ENCODE data around the gene LEF1. TPM values are rescaled to one million over a fixed set of nuclear protein-coding genes. Genes with fewer than 3 reads are reported as not detected.

Gene LEF1
- total and polyA plus RNA-seq, 5 donors from 2014 or later = 465 to 627 (median 558) TPM

GRCh38 chr4:108100827-108101226 lies 67.9 kb downstream of the LEF1 start:
- Mint-ChIP-seq H3K36me3 (peaks cover 58% of the 10 kb centered on the region), H3K9me3 (peaks cover 0 to 2% (median 0%) of the 10 kb centered on the region in 7 donors), H3K27ac (peak overlapping the region; percentile 27 to 83 (median 82)), H3K27me3 (no peaks in the 10 kb centered on the region), H3K4me1 (peaks cover 48 to 91% (median 81%) of the 10 kb centered on the region in 4 donors), H3K4me3 (peak overlapping the region; percentile 47 to 59 (median 48))
- DNase-seq (no peak), ATAC-seq (ENCODE audit: low read depth in 2 of 2) (no peak)
- Histone ChIP-seq H3K36me3 (ENCODE audit: control insufficient read depth, insufficient read depth, low read length) (peaks cover 54% of the 10 kb centered on the region), H3K4me1 (ENCODE audit: control insufficient read depth, insufficient read depth, low read length, poor library complexity, severe bottlenecking) (peaks cover 52% of the 10 kb centered on the region), H3K27me3 (ENCODE audit: control insufficient read depth, insufficient read depth, low read length) (no peaks in the 10 kb centered on the region), H3K9me3 (ENCODE audit: control insufficient read depth in 2 of 2, low read length in 2 of 2) (no peaks in the 10 kb centered on the region), H3K4me3 (ENCODE audit: low read depth, low read length) (no peak overlapping the region), H3K27ac (ENCODE audit: insufficient read depth, low read length, poor library complexity, severe bottlenecking) (peak overlapping the region; percentile 38)

GRCh38 chr4:108099838-108100237 lies 68.9 kb downstream of the LEF1 start:
- H3K27me3 Mint-ChIP-seq = no peaks in the 10 kb centered on the region
- peaks cover 62% of the 10 kb centered on the region for H3K36me3 Mint-ChIP-seq
- peak overlapping the region in 1 of 4 donors; percentile 39 for H3K4me3 Mint-ChIP-seq
- no peak for DNase-seq
- H3K9me3 Mint-ChIP-seq = peaks cover 0 to 2% (median 0%) of the 10 kb centered on the region in 7 donors
- Histone ChIP-seq H3K27ac (ENCODE audit: insufficient read depth, low read length, poor library complexity, severe bottlenecking) (peak overlapping the region; percentile 53), H3K9me3 (ENCODE audit: control insufficient read depth in 2 of 2, low read length in 2 of 2) (no peaks in the 10 kb centered on the region), H3K4me3 (ENCODE audit: low read depth, low read length) (no peak overlapping the region), H3K36me3 (ENCODE audit: control insufficient read depth, insufficient read depth, low read length) (peaks cover 60% of the 10 kb centered on the region), H3K4me1 (ENCODE audit: control insufficient read depth, insufficient read depth, low read length, poor library complexity, severe bottlenecking) (peaks cover 56% of the 10 kb centered on the region), H3K27me3 (ENCODE audit: control insufficient read depth, insufficient read depth, low read length) (no peaks in the 10 kb centered on the region)
- ATAC-seq (ENCODE audit: low read depth in 2 of 2) = no peak
- peaks cover 49 to 93% (median 86%) of the 10 kb centered on the region in 4 donors for H3K4me1 Mint-ChIP-seq
- H3K27ac Mint-ChIP-seq = peak overlapping the region in 1 of 3 donors; percentile 88

- Mint-ChIP-seq H3K27me3 (no peaks in the 10 kb centered on the region), H3K4me1 (peaks cover 48 to 97% (median 86%) of the 10 kb centered on the region in 4 donors), H3K9me3 (peaks cover 0 to 2% (median 0%) of the 10 kb centered on the region in 7 donors), H3K27ac (peak overlapping the region; percentile 69 to 72 (median 71)), H3K4me3 (peak overlapping the region; percentile 49 to 73 (median 62)), H3K36me3 (peaks cover 60% of the 10 kb centered on the region)
- H3K9me3 ChIP-seq (ENCODE audit: control insufficient read depth in 2 of 2, low read length in 2 of 2) = no peaks in the 10 kb centered on the region
- H3K4me3 ChIP-seq (ENCODE audit: low read depth, low read length) = no peak overlapping the region
- no peak overlapping the region for H3K27ac ChIP-seq (ENCODE audit: insufficient read depth, low read length, poor library complexity, severe bottlenecking)
- H3K4me1 ChIP-seq (ENCODE audit: control insufficient read depth, insufficient read depth, low read length, poor library complexity, severe bottlenecking) = peaks cover 65% of the 10 kb centered on the region
- H3K27me3 ChIP-seq (ENCODE audit: control insufficient read depth, insufficient read depth, low read length) = no peaks in the 10 kb centered on the region
- ATAC-seq (ENCODE audit: low read depth in 2 of 2) (peak in 1 of 2 donors; percentile 36), DNase-seq (no peak)
- H3K36me3 ChIP-seq (ENCODE audit: control insufficient read depth, insufficient read depth, low read length) = peaks cover 64% of the 10 kb centered on the region
These were observed 70.7 kb downstream of the LEF1 start for GRCh38 chr4:108097990-108098553.

GRCh38 chr4:108094923-108095482 lies 73.7 kb downstream of the LEF1 start:
- Mint-ChIP-seq H3K4me1 (peaks cover 50 to 92% (median 80%) of the 10 kb centered on the region in 4 donors), H3K4me3 (peak overlapping the region in 3 of 4 donors; percentile 22 to 64 (median 60)), H3K36me3 (peaks cover 50% of the 10 kb centered on the region), H3K27ac (peak overlapping the region; percentile 71 to 95 (median 83)), H3K27me3 (peaks cover 4% of the 10 kb centered on the region), H3K9me3 (peaks cover 0 to 2% (median 0%) of the 10 kb centered on the region in 7 donors)
- peak overlapping the region; percentile 38 for H3K4me3 ChIP-seq (ENCODE audit: low read depth, low read length)
- no peaks in the 10 kb centered on the region for H3K9me3 ChIP-seq (ENCODE audit: control insufficient read depth in 2 of 2, low read length in 2 of 2)
- peaks cover 71% of the 10 kb centered on the region for H3K4me1 ChIP-seq (ENCODE audit: control insufficient read depth, insufficient read depth, low read length, poor library complexity, severe bottlenecking)
- no peaks in the 10 kb centered on the region for H3K27me3 ChIP-seq (ENCODE audit: control insufficient read depth, insufficient read depth, low read length)
- H3K27ac ChIP-seq (ENCODE audit: insufficient read depth, low read length, poor library complexity, severe bottlenecking) = peak overlapping the region; percentile 47
- DNase-seq (no peak), ATAC-seq (ENCODE audit: low read depth in 2 of 2) (no peak)
- H3K36me3 ChIP-seq (ENCODE audit: control insufficient read depth, insufficient read depth, low read length) = peaks cover 57% of the 10 kb centered on the region

- ATAC-seq (ENCODE audit: low read depth in 2 of 2) (no peak), DNase-seq (no peak)
- peak overlapping the region; percentile 72 for H3K4me3 ChIP-seq (ENCODE audit: low read depth, low read length)
- peaks cover 47 to 90% (median 80%) of the 10 kb centered on the region in 4 donors for H3K4me1 Mint-ChIP-seq
- peaks cover 4% of the 10 kb centered on the region for H3K27me3 Mint-ChIP-seq
- H3K9me3 ChIP-seq (ENCODE audit: control insufficient read depth in 2 of 2, low read length in 2 of 2) = no peaks in the 10 kb centered on the region
- H3K9me3 Mint-ChIP-seq = peaks cover 0 to 2% (median 0%) of the 10 kb centered on the region in 7 donors
- peaks cover 71% of the 10 kb centered on the region for H3K4me1 ChIP-seq (ENCODE audit: control insufficient read depth, insufficient read depth, low read length, poor library complexity, severe bottlenecking)
- peaks cover 56% of the 10 kb centered on the region for H3K36me3 ChIP-seq (ENCODE audit: control insufficient read depth, insufficient read depth, low read length)
- peak overlapping the region in 2 of 3 donors; percentile 71 to 95 for H3K27ac Mint-ChIP-seq
- H3K4me3 Mint-ChIP-seq = peak overlapping the region in 2 of 4 donors; percentile 9 to 64
- H3K27me3 ChIP-seq (ENCODE audit: control insufficient read depth, insufficient read depth, low read length) = no peaks in the 10 kb centered on the region
- peaks cover 55% of the 10 kb centered on the region for H3K36me3 Mint-ChIP-seq
- peak overlapping the region; percentile 47 for H3K27ac ChIP-seq (ENCODE audit: insufficient read depth, low read length, poor library complexity, severe bottlenecking)
These were observed 74.6 kb downstream of the LEF1 start for GRCh38 chr4:108094131-108094530.

GRCh38 chr4:108092288-108092687 lies 76.4 kb downstream of the LEF1 start:
- ATAC-seq (ENCODE audit: low read depth in 2 of 2) (no peak), DNase-seq (no peak)
- H3K4me3 Mint-ChIP-seq = peak overlapping the region; percentile 18 to 64 (median 58)
- Histone ChIP-seq H3K27ac (ENCODE audit: insufficient read depth, low read length, poor library complexity, severe bottlenecking) (peak overlapping the region; percentile 65), H3K27me3 (ENCODE audit: control insufficient read depth, insufficient read depth, low read length) (no peaks in the 10 kb centered on the region), H3K9me3 (ENCODE audit: control insufficient read depth in 2 of 2, low read length in 2 of 2) (no peaks in the 10 kb centered on the region), H3K36me3 (ENCODE audit: control insufficient read depth, insufficient read depth, low read length) (peaks cover 64% of the 10 kb centered on the region), H3K4me3 (ENCODE audit: low read depth, low read length) (peak overlapping the region; percentile 72), H3K4me1 (ENCODE audit: control insufficient read depth, insufficient read depth, low read length, poor library complexity, severe bottlenecking) (peaks cover 60% of the 10 kb centered on the region)
- H3K27ac Mint-ChIP-seq = peak overlapping the region; percentile 71 to 81 (median 78)
- peaks cover 0 to 2% (median 0%) of the 10 kb centered on the region in 7 donors for H3K9me3 Mint-ChIP-seq
- H3K36me3 Mint-ChIP-seq = peaks cover 64% of the 10 kb centered on the region
- peaks cover 36 to 90% (median 72%) of the 10 kb centered on the region in 4 donors for H3K4me1 Mint-ChIP-seq
- peaks cover 4% of the 10 kb centered on the region for H3K27me3 Mint-ChIP-seq

GRCh38 chr4:108087293-108087967 lies 81.3 kb downstream of the LEF1 start:
- Mint-ChIP-seq H3K9me3 (no peaks in the 10 kb centered on the region), H3K27me3 (peaks cover 4% of the 10 kb centered on the region), H3K27ac (peak overlapping the region; percentile 39 to 73 (median 59)), H3K4me3 (peak overlapping the region in 2 of 4 donors; percentile 2 to 22), H3K4me1 (peaks cover 29 to 84% (median 50%) of the 10 kb centered on the region in 4 donors), H3K36me3 (peaks cover 69% of the 10 kb centered on the region)
- Histone ChIP-seq H3K27me3 (ENCODE audit: control insufficient read depth, insufficient read depth, low read length) (no peaks in the 10 kb centered on the region), H3K4me3 (ENCODE audit: low read depth, low read length) (no peak overlapping the region), H3K4me1 (ENCODE audit: control insufficient read depth, insufficient read depth, low read length, poor library complexity, severe bottlenecking) (peaks cover 17% of the 10 kb centered on the region), H3K36me3 (ENCODE audit: control insufficient read depth, insufficient read depth, low read length) (peaks cover 77% of the 10 kb centered on the region), H3K27ac (ENCODE audit: insufficient read depth, low read length, poor library complexity, severe bottlenecking) (no peak overlapping the region), H3K9me3 (ENCODE audit: control insufficient read depth in 2 of 2, low read length in 2 of 2) (no peaks in the 10 kb centered on the region)
- DNase-seq (no peak), ATAC-seq (ENCODE audit: low read depth in 2 of 2) (no peak)
